Right ventricle myocardium inferior (tissue), 1 donor: Measurements from ENCODE around the gene MMP3. TPM values are rescaled to one million over a fixed set of nuclear protein-coding genes. Genes with fewer than 3 reads are reported as not detected.

Experiments used
- ATAC-seq: fragments of 200-7000 bp; cut with Tn5 transposase; one replicate; pipeline ENCODE4 v1.9.1; 2020; ENCODE audit warnings: mild to moderate bottlenecking, moderate library complexity
- DNase-seq: peaks from one replicate; pipeline ENCODE4 v3.0.0; 2021; ENCODE audit errors: missing footprints
- intact Hi-C: fragments of 100-400 bp; cut with DNase I; formaldehyde crosslinking; loops from one replicate; pipeline ENCODE4 v1.11.0; 2022
- total RNA-seq: library from RNA; stranded (reverse); fragmentation: NEBNext Ultra II Directional; extraction: Animal tissue kit (Norgen Biotek cat#: 25700); gene quantifications from one replicate; pipeline ENCODE4 v1.2.1, GENCODE V29; 2021
- donor health status: DM: no; HTN: yes; CAD: no; lungs with severe emphysema.

MMP3 gene
- total RNA-seq, 1 donor from 2014 or later: not detected

DNA sequence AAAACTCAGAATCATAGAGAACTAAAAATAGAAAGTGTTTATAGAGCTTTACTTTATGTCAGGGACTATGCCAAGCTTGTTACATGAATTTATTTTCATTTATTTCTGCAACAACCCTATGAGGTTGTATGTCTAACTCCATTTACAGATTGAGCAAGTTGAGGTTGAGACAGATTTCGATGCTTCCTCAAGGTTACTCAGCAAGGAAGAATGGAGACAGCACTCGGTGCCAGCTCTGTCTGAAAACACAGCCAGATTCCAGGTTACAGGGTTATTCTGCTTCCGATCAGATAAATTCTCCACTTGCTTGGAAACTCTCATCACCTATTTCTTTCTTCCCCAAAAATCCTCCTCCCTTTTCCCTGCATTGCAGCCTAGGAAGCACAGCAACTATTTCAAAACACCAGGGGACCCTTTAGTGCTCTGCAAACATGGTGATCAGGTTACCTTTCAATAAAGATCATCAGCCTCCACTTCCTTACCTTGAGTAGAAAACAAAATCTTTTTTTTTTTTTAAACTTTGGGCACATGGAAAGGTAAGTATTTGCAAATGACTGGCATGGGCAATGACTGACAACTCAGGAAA is 7.0 kb downstream of the MMP3 start:
- DNase-seq: no peak
- intact Hi-C loops: no loop called here
- no peak for ATAC-seq

DNA sequence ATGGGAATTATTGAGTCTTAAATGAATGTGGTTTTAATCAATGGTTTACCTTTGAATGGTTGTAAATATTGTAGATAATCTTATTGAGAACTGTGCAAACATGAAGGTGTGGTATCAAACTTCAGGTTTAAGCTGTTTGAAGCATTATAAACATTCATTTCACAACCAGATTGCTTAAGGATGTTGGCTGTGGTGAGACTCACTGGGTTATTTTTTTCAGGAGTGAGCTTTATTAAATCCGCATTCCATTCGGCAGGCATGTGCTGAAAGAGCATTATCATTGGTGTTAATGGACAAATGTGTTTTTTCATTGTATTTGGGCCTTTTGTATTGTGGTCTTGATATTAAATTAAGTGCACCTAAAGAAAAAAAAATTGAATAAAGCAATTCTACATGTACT is 9.7 kb downstream of the MMP3 start:
- DNase-seq (no peak), ATAC-seq (no peak)
- intact Hi-C loops: no loop called here

DNA sequence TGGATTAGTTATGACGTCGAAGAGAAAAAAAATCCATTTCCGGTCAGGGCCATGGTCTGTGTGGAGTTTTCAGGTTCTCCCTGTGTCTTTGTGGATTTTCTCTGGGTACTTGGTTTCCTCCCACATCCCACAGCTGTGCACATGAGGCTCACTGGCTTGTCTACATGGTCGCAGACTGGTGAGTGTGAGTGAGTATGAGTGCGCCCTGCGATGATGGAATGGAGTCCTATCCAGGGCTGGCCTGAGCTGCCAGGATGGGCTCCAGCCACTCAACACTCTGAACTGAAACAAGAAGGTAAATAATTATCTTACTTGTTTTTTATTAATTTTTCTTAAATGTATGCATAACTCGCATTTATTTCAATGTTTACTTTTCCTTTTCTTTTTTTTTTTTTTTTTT is 10.8 kb downstream of the MMP3 start:
- ATAC-seq: no peak
- DNase-seq: no peak
- intact Hi-C loops: no loop called here

DNA sequence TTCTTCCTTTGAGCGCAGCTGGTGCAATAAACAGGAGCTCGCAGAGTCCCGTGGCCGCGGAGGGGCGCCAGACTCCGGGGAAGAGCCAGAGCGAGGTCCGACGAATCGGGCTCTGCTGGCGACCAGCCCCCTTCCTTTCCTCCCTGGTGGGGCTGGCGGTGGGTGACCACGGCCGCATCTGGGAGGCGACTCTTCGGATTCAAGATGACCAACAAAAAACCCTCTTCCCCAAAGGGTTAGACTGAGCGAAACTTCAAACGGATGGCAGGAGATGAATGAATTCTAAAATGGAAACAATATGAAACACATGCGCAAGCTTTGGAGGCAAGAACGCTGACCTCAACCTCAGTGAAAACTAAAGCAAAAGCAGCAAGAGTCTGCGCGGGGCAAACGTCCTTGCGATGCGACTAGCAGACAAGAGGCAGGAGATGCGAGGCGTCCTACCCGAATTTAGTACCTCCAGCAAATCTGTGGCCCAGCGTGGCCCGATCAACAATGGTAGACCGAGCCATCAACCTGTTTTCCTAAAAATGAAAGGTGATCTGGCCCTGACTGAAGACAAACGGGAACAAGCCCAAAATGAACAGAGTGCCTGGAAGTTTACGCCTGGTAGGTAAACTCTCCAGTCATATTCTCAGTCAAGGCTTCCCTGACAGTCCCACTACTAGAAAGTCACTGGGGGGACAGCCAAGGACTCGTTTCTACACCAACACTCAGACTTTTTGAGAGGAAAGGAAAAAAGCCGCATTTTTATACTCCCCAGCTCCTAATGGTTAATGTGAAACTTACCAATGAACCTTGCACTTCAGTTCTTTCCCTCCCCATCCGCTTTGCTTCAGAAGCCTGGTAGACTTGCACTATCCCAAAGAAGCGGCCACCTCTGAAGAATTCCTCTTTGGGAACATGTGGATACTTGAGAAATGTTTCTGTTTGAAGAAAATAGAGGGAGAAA is 11.6 kb downstream of the MMP3 start:
- intact Hi-C loops: no loop called here
- ATAC-seq: no peak
- no peak for DNase-seq

DNA sequence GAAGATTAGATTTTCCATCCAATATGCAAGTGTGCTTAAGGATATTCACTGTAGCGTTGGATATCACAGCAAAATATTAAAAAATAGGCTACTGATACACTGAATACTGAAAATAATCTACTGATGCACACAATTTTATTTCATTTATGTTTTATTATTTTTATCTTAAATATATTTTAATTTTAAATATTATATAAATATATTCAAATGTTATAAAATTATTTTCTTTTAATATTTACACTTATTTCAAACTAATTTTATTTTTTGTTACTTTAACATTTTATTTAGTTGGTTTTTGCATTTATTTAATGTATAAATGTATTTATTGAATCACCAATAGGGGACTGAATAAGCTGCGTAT is 12.3 kb downstream of the MMP3 start:
- intact Hi-C loops: no loop called here
- DNase-seq: no peak
- ATAC-seq: no peak

DNA sequence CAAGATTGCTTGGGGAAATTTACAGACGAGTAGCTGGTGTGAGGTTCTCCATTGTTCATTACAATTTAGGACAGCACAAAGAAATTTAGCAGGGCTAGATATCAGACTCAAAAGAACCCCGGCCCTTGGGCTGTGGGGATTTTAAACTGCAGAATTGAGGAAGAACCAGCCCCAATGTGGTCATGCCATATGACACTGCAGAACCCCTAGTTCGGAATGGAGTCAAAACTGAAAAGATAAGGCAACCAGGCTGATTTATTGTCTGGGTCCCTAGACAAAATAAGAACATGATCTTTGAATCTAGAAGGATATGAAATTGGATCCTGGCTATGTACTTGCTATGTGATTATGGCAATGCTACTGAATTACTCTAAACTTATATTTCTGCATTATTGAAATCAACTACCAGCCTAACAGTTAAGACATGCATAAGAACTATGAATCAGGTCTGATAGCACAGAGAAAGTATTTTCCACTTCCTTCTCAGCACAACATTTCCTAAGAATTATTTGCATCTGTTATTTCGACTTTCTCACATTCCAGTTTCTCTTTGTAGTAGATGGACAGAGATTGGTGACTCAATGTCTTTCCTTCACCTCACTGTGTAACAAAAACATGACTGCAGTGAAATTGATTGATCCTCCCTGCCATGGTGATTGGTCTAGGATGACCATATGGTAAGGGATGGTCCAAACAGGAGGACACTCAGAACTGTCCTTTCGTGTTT is 13.2 kb downstream of the MMP3 start:
- no peak for ATAC-seq
- DNase-seq: no peak
- intact Hi-C loops: no loop called here

DNA sequence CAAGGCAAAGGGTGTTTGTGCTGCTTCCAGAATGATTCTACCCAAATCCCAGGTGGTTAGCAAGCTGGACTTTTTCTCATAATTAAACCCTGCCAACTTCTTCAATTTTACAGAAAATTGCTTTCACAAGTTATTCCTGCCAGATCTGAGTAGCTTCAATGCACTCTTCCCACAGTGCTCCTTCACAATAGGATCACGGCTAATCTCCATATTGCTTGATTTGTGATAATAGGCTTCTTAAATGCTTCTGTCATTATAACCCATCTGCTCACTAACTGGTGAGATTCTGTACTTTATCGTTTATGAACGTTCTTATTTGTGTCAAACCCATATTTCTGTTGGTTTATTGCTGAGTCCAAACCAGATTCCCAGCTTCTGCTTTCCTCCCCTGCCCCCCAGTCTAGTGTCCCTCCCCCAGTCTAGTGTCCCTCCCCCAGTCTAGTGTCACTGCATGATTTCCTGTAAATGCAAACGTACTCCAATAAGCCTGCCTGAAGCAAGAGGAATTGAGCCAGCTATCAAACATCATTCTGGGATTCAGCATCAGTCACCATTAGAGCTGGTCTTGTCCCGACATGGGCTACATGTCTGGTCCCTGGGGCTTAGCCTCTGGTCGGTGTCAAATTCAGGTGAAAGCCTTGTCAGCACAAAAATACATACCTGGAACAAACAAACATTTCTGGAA is 14.0 kb downstream of the MMP3 start:
- no peak for DNase-seq
- ATAC-seq: no peak
- intact Hi-C loops: no loop called here

DNA sequence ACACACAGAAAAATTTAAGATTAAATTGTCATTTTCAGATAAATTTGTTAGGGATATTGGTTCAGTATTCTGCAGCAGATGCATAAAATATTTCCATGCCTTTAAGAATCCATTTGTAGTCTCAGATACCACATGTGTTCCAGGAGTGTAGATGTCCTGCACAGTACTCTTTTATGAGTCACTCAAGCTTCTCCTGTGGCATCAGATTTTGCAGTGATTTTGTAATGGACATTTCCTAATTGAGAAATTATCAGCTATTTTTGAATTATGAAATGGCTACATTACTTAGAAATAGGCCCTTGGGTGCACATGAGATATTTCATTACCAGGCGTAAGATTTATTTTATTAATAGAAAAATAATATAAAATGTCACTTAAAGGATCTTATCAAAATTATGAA is 18.9 kb downstream of the MMP3 start:
- ATAC-seq: no peak
- intact Hi-C loops: no loop called here
- no peak for DNase-seq

DNA sequence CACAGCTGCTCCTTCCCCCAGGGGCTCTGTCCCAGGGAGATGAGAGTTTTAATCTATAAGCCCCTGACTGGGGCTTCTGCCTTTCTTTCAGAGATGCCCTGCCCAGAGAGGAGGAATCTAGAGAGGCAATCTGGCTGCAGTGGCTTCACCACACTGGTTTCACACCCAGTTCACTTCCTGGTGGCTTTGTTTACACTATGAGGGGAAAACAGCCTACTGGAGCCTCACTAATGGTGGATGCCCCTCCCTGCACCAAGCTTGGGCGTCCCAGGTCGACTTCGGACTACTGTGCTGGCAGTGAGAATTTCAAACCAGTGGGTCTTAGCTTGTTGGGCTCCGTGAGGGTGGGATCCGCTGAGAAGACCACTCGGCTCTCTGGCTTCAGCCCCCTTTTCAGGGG is 23.9 kb downstream of the MMP3 start:
- DNase-seq (no peak), ATAC-seq (no peak)
- intact Hi-C loops: no loop called here

DNA sequence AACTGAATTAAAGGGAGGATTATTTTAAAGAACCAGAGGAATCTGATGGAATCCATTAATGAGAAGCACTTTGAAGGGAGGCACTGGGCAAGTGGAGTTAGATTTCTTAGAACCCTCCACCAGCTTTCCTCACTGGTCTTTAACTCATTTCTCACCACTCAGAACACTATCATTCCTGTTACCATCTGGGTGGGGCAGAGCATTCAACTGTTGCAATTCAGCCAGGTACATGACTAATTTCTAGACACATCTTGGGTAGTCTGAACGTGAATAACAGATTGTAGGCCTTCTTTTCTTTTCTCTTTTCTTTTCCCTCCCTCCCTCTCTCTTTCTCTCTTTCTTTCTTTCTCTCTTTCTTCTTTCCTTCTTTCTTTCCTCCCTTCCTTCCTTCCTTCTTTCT is 29.9 kb downstream of the MMP3 start:
- intact Hi-C loops: no loop called here
- DNase-seq: no peak
- no peak for ATAC-seq

DNA sequence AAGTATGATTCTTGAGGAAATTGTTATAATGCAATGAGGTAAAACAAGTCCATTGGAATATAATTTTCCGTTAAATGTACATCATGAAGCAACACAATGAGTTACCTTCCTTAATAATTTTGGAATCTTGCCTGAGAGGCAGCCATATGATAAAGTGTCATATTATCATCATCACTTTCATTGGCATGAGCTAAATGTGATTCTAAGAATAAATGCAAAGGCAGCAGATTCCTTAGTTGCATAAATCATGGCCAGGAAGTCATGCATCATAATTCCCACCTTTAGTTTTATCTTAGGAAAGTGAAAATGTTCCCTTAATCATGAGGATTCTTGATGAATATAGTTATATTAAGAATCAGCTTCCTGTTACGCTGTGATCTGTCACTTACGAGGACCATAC is 31.2 kb downstream of the MMP3 start:
- intact Hi-C loops: no loop called here
- DNase-seq: no peak
- no peak for ATAC-seq

DNA sequence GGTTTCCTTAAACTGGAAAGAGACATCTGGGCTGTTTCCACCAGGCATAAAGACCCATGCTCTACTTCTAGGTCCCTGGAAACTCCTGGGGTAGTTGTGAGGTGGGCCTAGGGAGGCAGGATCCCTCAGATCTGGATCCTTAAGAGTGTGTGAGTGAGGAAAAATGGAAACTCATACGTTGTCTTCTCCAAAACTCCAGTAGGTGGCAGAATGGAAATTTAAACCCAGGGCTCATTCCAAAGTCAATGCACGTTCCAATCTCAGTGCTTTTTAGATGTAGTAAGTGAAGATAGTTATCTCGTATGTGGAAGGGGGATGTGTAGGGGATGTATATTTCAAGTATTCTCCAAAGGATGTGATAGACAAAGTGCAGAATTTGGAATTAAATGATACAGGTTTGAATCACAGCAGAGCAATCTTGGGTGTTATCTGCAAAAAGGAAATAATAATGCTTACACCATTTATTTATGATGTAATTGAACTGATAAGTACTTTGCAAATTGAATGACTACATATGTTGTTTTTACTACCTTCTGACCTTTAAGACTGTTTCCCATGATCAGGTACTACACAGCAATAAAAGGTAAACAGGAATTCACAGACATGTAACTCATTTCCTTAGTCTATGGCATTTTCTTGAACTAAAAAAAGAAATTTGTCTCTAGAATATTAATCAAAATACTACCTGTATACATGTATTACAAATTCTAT is 32.3 kb downstream of the MMP3 start:
- intact Hi-C loops: no loop called here
- ATAC-seq: no peak
- no peak for DNase-seq

DNA sequence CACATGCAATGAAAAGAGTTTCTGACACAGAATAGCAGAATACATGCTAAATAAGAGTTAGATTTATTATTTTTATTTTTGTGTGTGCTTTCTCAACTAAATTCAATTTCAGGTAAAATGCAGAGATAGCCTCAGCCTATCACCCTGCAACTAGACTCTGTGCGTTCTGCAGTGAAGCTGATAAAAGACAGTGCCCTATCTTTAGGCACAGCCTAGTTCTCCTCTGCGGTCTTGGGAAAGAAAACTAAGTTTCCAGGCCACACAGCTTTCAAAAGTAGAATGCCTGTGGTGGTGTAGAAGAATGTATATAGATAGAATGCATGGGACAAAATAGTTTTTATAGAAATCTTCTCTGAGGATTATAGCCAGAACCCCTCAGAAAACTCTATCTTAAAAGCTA is 33.4 kb downstream of the MMP3 start:
- ATAC-seq: no peak
- no peak for DNase-seq
- intact Hi-C loops: no loop called here

DNA sequence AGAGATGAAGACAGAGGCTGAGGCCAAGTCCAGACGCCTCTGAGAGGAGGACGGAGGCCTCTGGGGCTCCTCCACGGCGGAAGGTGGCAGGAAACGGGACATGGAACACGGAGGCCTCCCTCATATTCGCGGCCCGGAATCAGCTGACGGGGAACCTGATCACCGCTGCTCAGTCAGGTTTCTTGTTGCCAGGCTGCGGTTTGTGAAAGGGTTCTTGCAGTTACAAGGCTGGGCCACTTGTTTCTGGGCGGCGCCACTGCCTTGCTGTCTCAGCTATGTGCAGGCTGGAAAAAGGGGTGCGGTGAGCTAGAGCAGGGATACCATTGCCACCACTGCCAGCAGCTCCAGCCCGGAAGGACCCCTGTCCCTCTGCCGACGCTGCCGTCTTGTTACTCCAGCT is 35.5 kb downstream of the MMP3 start:
- DNase-seq: no peak
- intact Hi-C loops: no loop called here
- no peak for ATAC-seq

DNA sequence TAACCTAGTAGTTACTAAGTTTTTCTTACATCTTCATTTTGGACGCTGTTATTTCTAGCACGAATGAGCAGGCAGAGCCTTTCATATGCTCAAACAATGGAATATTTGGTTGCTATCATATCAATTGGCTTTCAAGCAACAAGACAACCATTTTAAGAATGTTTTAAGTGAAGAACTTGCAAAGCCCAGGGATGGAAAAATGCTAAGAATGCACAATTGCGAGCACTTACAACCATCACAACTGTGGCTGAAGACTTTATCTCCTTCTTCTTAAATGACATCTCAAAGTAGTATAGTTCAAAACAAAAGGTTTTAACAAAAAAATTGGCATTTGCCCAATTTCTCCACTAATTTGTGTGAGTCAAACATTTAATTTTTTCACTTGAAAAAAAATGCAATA is 37.1 kb downstream of the MMP3 start:
- intact Hi-C loops: no loop called here
- ATAC-seq: no peak
- no peak for DNase-seq

DNA sequence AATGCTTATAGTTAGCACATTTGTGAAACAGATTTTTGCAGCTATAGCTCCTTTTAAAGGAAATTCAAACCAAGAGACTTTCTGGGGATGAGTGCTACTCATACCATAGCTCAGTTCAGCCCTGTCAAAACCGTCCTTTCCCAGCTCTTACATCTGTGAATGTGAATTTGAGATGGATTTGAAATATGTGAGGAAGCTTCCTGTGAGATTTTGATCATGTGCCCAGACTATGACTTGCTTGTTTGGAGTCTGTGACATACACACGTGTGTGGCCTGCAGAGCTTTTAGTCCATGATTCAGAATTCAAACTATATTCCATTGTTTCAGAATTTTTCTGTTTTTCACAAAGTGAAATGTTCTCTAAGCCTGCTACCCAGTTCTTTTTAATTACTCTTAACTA is 41.1 kb downstream of the MMP3 start:
- intact Hi-C loops: no loop called here
- ATAC-seq (no peak), DNase-seq (no peak)

DNA sequence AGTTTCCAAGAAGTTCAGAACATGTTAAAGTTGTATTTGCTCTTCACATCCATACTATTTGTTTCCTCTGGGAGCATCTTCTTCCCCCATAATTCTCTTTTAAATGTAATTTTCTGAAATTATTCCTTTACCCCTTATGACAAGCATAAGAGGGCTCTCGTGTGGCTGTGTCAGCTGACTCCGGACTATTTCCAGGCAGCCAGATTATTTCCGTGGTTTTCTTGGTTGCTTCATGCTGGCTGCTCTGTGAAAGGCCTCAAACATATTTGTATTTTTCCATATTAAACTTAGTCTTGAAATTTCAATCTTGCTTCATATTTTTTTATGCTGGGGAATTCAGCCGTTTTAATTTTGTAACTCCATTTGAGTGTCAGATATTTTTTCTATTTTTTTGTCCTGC is 42.6 kb downstream of the MMP3 start:
- no peak for ATAC-seq
- intact Hi-C loops: no loop called here
- DNase-seq: no peak

DNA sequence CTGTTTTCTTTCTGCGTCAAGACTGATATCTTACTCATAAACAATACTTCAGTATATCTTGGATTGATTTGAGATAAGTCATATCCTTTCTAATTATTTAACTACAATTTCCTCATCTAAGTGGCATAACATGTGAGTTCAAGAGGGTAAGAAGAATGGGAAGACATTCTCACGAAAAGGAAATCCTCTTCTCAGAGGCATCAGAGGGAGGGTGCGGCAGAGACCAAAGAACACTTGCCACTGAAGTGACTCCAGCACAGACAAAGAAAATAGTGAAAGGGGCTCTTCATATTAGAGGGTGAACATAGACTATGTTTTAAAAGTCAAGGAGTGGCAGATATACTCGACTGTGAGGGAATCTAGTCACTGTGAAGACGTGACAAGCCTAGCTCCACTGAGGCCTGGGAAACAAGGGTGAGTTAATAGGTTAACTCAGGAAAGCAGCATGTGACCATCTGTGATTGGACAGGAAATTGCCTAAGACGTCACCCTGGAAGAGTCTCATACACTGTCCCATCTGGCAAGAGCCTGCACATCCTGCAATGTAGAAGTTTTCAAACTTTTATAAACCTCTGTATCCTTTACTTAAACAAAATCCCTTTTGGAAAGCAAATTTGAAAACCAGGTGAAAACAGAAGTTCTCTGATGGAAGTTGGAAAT is 43.6 kb downstream of the MMP3 start:
- ATAC-seq (no peak), DNase-seq (no peak)
- intact Hi-C loops: no loop called here
